Pancreas (tissue), 10 donors: Measurements from ENCODE around the gene KLHL25. TPM values are rescaled to one million over a fixed set of nuclear protein-coding genes. Genes with fewer than 3 reads are reported as not detected.

ENCODE experiments used
- ATAC-seq, 4 donors: fragments of 200-7000 bp; cut with Tn5 transposase; one replicate each; pipeline versions ENCODE4 v1.8.0 to v1.9.1; 2020; ENCODE audit warnings: mild to moderate bottlenecking in 4 of 4, moderate library complexity in 4 of 4
- DNase-seq, 6 donors: peaks; one replicate each; pipeline ENCODE4 v3.0.0-alpha.2; 2020
- FAIRE-seq: peaks from 2 replicates; lab custom pipeline; 2012; peaks lifted over from hg19 to GRCh38; lab: Jason Lieb, UNC
- H3K27ac ChIP-seq, 4 donors: fragments of 200-600 bp; sonication (generic); 1 replicate in 3 of 4; 2 replicates in 1 of 4; pipeline versions ENCODE4 v1.5.0 to v1.8.0; 2020
- H3K27me3 ChIP-seq, 4 donors: fragments of 200-600 bp; one replicate each; pipeline ENCODE4 v1.8.0; 2021
- H3K36me3 ChIP-seq, 3 donors: fragments of 200-600 bp; sonication (generic) in 1 of 3; one replicate each; pipeline versions ENCODE4 v1.5.0 to v1.8.0; 2020 to 2021
- H3K4me1 ChIP-seq, 3 donors: fragments of 200-600 bp; one replicate each; pipeline ENCODE4 v1.8.0; 2021
- H3K4me3 ChIP-seq, 4 donors: fragments of 200-600 bp; sonication (generic) in 2 of 4; one replicate each; pipeline versions ENCODE4 v1.5.0 to v1.8.0; 2020 to 2021
- H3K9me3 ChIP-seq, 4 donors: fragments of 200-600 bp; one replicate each; pipeline ENCODE4 v1.8.0; 2021
- CTCF ChIP-seq, 4 donors: fragments of 200-600 bp; sonication (generic) in 3 of 4; IDR thresholded peaks; one replicate each; pipeline versions ENCODE4 v1.5.0 to v1.8.0; 2021; ENCODE audit warnings: antibody characterized with exemption in 4 of 4
- WGBS, 2 donors: extraction: QIAGEN DNeasy Blood & Tissue Kit; methylation state at CpG; one replicate each; pipeline ENCODE4 v1.1.7; 2013; 5-methylcytosine and 5-hydroxymethylcytosine counted together
- intact Hi-C, 3 donors: fragments of 100-400 bp; cut with DNase I; formaldehyde crosslinking; loops; one replicate each; pipeline versions ENCODE4 v1.11.1 to v1.14.2; 2022
- polyA plus RNA-seq, 2 donors: library from polyadenylated mRNA; stranded (reverse); fragments of 200-250 nt; gene quantifications; one replicate each; pipeline ENCODE4 v1.2.3, GENCODE V29; 2013
- total RNA-seq, 6 donors: library from RNA; stranded (reverse); fragmentation: NEBNext Ultra II Directional in 4 of 6; extraction: Animal tissue kit (Norgen Biotek cat#: 25700) in 4 of 6; gene quantifications; one replicate each; pipeline versions ENCODE4 v1.2.1 to v1.2.4, GENCODE V29; 2021 to 2023
- donor health status: healthy with polysubstance abuse.
- donor health status: DM: no; HTN: no; CAD: no; lungs with moderate emphysema.
- donor health status: DM: no; HTN: no; CAD: no.
- donor health status: control.
- donor health status: control.
- donor health status: Bipolar disorder and iron deficiency.
- donor health status: DM: yes; HTN: yes; CAD: no.
- donor health status: DM: no; HTN: no; CAD: no.
- donor health status: DM: no; HTN: no; CAD: no.
- donor health status: DM: yes; HTN: yes; CAD: no.

KLHL25 gene
- total and polyA plus RNA-seq, 8 donors = 0.93 to 3.3 (median 2.0) TPM

GRCh38 chr15:85772668-85773067 lies 22.1 kb downstream of the KLHL25 start:
- DNase-seq (no peak), ATAC-seq (peak in 3 of 4 donors; percentile 13 to 64 (median 50)), FAIRE-seq (no peak)
- H3K9me3 ChIP-seq = no peaks in the 10 kb centered on the region
- H3K27ac ChIP-seq = peak overlapping the region in 2 of 4 donors; percentile 16 to 26
- WGBS, 2 donors = 83 to 84% methylated on average over 9 of the region's 9 CpGs
- intact Hi-C loops = no loop called here
- no peak for TF ChIP-seq CTCF (IDR thresholded peaks at IDR 0.05)
- H3K27me3 ChIP-seq = no peaks in the 10 kb centered on the region
- H3K4me3 ChIP-seq = no peak overlapping the region
- no peaks in the 10 kb centered on the region for H3K4me1 ChIP-seq
- no peaks in the 10 kb centered on the region for H3K36me3 ChIP-seq

- Histone ChIP-seq H3K27me3 (no peaks in the 10 kb centered on the region), H3K4me1 (no peaks in the 10 kb centered on the region), H3K36me3 (no peaks in the 10 kb centered on the region), H3K9me3 (no peaks in the 10 kb centered on the region), H3K27ac (peak overlapping the region in 1 of 4 donors; percentile 26), H3K4me3 (no peak overlapping the region)
- DNase-seq (no peak), FAIRE-seq (no peak), ATAC-seq (peak in 3 of 4 donors; percentile 23 to 53 (median 47))
- no peak for TF ChIP-seq CTCF (IDR thresholded peaks at IDR 0.05)
- 69 to 73% methylated on average over 13 of the region's 13 CpGs for WGBS, 2 donors
- intact Hi-C loops = no loop called here
Measured at GRCh38 chr15:85771781-85772445, 22.8 kb downstream of the KLHL25 start.

GRCh38 chr15:85771271-85771670 lies 23.5 kb downstream of the KLHL25 start:
- FAIRE-seq = no peak
- no peaks in the 10 kb centered on the region for H3K27me3 ChIP-seq
- no peaks in the 10 kb centered on the region for H3K9me3 ChIP-seq
- H3K27ac ChIP-seq = peak overlapping the region in 1 of 4 donors; percentile 22
- no peaks in the 10 kb centered on the region for H3K36me3 ChIP-seq
- 68 to 81% methylated on average over 5 of the region's 5 CpGs for WGBS, 2 donors
- TF ChIP-seq CTCF (IDR thresholded peaks at IDR 0.05) = no peak
- no peaks in the 10 kb centered on the region for H3K4me1 ChIP-seq
- peak in 1 of 4 donors; percentile 9 for ATAC-seq
- intact Hi-C loops = no loop called here
- H3K4me3 ChIP-seq = no peak overlapping the region
- no peak for DNase-seq

- H3K36me3 ChIP-seq = no peaks in the 10 kb centered on the region
- no peak for TF ChIP-seq CTCF (IDR thresholded peaks at IDR 0.05)
- no peaks in the 10 kb centered on the region for H3K9me3 ChIP-seq
- 92 to 94% methylated on average over 21 of the region's 21 CpGs for WGBS, 2 donors
- DNase-seq = no peak
- H3K4me1 ChIP-seq = peaks cover 0 to 4% (median 0%) of the 10 kb centered on the region in 3 donors
- ATAC-seq = no peak
- no peaks in the 10 kb centered on the region for H3K27me3 ChIP-seq
- H3K4me3 ChIP-seq = no peak overlapping the region
- no peak for FAIRE-seq
- intact Hi-C loops = no loop called here
- no peak overlapping the region for H3K27ac ChIP-seq
Measured at GRCh38 chr15:85770096-85771041, 24.4 kb downstream of the KLHL25 start.
